WERI-Rb-1 (cell line): ENCODE measurements around the gene CFAP20DC.

Experiments
- DNase-seq: peaks from one replicate; pipeline ENCODE4 v3.0.0-alpha.2; 2020
- H3K27ac ChIP-seq: fragments of 250-450 bp; sonication (Bioruptor Pico); 2 replicates; pipeline ENCODE4 v1.5.1; 2020; ENCODE audit warnings: mild to moderate bottlenecking, moderate library complexity
- H3K27me3 ChIP-seq: fragments of 250-450 bp; sonication (Bioruptor Pico); 2 replicates; pipeline ENCODE4 v1.5.1; 2021; ENCODE audit warnings: mild to moderate bottlenecking, low read depth, moderate library complexity; ENCODE audit not compliant: insufficient read depth, severe bottlenecking
- H3K36me3 ChIP-seq: fragments of 250-450 bp; sonication (Bioruptor Pico); 2 replicates; pipeline ENCODE4 v1.5.1; 2020; ENCODE audit warnings: mild to moderate bottlenecking, moderate library complexity
- H3K4me3 ChIP-seq: 2 replicates; pipeline ENCODE4 v1.5.1; 2011; ENCODE audit warnings: low read depth, mild to moderate bottlenecking, control low read depth, low read length
- H3K9me3 ChIP-seq: fragments of 250-450 bp; sonication (Bioruptor Pico); 2 replicates; pipeline ENCODE4 v1.5.1; 2021; ENCODE audit warnings: mild to moderate bottlenecking, moderate library complexity; ENCODE audit not compliant: severe bottlenecking
- TF ChIP-seq, protein P1 (sequence below): IDR thresholded peaks from 2 replicates; pipeline ENCODE4 v1.5.1; 2011; ENCODE audit warnings: low read depth, mild to moderate bottlenecking, control low read depth, inconsistent platforms, low read length

The CFAP20DC gene

GRCh38 chr3:58837141-58837843 is 212.5 kb downstream of the CFAP20DC start:
- DNase-seq, result no peak
- TF ChIP-seq, protein P1, sequence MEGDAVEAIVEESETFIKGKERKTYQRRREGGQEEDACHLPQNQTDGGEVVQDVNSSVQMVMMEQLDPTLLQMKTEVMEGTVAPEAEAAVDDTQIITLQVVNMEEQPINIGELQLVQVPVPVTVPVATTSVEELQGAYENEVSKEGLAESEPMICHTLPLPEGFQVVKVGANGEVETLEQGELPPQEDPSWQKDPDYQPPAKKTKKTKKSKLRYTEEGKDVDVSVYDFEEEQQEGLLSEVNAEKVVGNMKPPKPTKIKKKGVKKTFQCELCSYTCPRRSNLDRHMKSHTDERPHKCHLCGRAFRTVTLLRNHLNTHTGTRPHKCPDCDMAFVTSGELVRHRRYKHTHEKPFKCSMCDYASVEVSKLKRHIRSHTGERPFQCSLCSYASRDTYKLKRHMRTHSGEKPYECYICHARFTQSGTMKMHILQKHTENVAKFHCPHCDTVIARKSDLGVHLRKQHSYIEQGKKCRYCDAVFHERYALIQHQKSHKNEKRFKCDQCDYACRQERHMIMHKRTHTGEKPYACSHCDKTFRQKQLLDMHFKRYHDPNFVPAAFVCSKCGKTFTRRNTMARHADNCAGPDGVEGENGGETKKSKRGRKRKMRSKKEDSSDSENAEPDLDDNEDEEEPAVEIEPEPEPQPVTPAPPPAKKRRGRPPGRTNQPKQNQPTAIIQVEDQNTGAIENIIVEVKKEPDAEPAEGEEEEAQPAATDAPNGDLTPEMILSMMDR, result no peak
- H3K27me3 ChIP-seq, result no peaks in the 10 kb centered on the region
- no peak overlapping the region for H3K4me3 ChIP-seq
- H3K27ac ChIP-seq, result no peak overlapping the region
- H3K36me3 ChIP-seq, result no peaks in the 10 kb centered on the region
- no peaks in the 10 kb centered on the region for H3K9me3 ChIP-seq

DNA sequence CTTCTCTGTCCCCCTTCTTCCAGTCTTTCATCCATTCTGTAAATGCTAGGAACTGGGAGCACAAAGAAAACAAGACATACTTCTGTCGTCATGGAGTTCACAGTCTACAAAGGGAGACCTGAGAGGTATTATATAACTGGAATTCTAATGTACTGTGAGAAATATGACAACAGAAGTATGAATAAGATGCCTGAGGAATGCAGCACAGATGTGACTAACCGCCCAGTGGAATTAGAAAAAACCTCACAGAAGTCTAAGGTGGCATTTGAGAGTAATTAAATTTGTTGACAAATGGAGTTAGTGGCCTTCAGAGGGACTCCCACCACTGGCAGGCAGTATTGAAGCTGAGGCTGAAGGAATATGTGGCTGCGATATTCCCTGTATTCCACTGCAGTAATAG is 214.7 kb downstream of the CFAP20DC start:
- no peaks in the 10 kb centered on the region for H3K9me3 ChIP-seq
- no peak overlapping the region for H3K27ac ChIP-seq
- no peak overlapping the region for H3K4me3 ChIP-seq
- no peaks in the 10 kb centered on the region for H3K27me3 ChIP-seq
- no peak for DNase-seq
- H3K36me3 ChIP-seq, result no peaks in the 10 kb centered on the region
- TF ChIP-seq, protein P1, result no peak

- TF ChIP-seq, protein P1, result no peak
- Histone ChIP-seq H3K36me3 (no peaks in the 10 kb centered on the region), H3K4me3 (no peak overlapping the region), H3K27me3 (no peaks in the 10 kb centered on the region), H3K27ac (no peak overlapping the region), H3K9me3 (no peaks in the 10 kb centered on the region)
- DNase-seq, result no peak
Measured at GRCh38 chr3:58833491-58833890, 216.3 kb downstream of the CFAP20DC start.

- Histone ChIP-seq H3K27me3 (no peaks in the 10 kb centered on the region), H3K27ac (no peak overlapping the region), H3K4me3 (no peak overlapping the region), H3K36me3 (no peaks in the 10 kb centered on the region), H3K9me3 (no peaks in the 10 kb centered on the region)
- DNase-seq, result no peak
- TF ChIP-seq, protein P1, result no peak
Measured at GRCh38 chr3:58829321-58830000, 220.4 kb downstream of the CFAP20DC start.

DNA sequence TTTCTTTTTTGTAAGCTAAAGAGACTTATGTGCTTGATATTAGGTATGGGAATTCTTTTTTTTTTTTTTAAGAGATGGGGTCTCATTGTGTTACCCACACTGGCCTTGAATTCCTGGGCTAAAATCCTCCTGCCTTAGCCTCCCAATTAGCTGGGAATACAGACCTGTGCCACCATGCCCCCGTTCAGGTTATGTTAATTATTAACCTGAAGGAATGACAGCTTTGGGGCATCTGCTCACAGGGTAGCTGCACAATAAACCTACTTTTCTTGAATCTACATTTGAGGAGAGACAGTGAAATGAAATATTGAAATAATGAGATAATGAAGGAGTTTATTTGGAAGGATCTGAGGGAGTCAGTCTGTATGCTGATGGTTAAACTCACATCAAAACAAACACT is 225.0 kb downstream of the CFAP20DC start:
- H3K27ac ChIP-seq, result no peak overlapping the region
- no peaks in the 10 kb centered on the region for H3K9me3 ChIP-seq
- H3K36me3 ChIP-seq, result no peaks in the 10 kb centered on the region
- TF ChIP-seq, protein P1, result no peak
- no peaks in the 10 kb centered on the region for H3K27me3 ChIP-seq
- DNase-seq, result no peak
- H3K4me3 ChIP-seq, result no peak overlapping the region
